NCI-H460 (cell line): ENCODE results near the gene NEUROD4. TPM values are rescaled to one million over a fixed set of nuclear protein-coding genes. Genes with fewer than 3 reads are reported as not detected.
A peak's percentile ranks its signal among the peaks of the same experiment; 100 is the strongest.

Experiments used
- DNase-seq: peaks from one replicate; pipeline ENCODE4 v3.0.0-alpha.2; 2016; ENCODE audit warnings: low read depth; ENCODE audit errors: extremely low read depth
- total RNA-seq: library from RNA; depleted of rRNA; stranded (reverse); fragments of >200 nt; shearing (Covaris generic); gene quantifications from 2 replicates; pipeline ENCODE4 v1.2.3, GENCODE V29; 2014; rRNA removed

The NEUROD4 gene
- total RNA-seq, 1 experiment from 2014 or later = not detected

DNA sequence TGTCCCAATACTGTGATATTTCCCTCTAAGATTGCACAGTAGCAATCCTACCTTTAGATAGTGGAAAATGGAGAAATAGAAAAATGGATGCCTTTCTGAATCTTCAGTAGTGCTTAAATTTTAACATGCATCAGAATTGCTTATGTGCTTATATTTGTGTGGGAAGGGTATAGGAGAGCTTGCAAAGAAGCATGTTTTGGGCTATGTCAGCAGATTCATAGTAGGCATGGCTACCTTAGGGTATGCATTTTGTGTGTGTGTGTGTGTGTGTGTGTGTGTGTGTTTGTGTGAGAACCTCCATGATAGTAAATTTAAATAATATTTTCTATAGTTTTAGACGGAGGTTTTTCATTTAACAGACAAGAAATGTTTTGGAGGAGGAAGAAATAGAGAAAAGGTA, 38.3 kb downstream of the NEUROD4 start:
- no peak for DNase-seq

- DNase-seq = no peak
These were observed 39.0 kb downstream of the NEUROD4 start for GRCh38 chr12:55058776-55059175.

- peak; percentile 5 for DNase-seq
These were observed 40.7 kb downstream of the NEUROD4 start for GRCh38 chr12:55060470-55060869.

DNA sequence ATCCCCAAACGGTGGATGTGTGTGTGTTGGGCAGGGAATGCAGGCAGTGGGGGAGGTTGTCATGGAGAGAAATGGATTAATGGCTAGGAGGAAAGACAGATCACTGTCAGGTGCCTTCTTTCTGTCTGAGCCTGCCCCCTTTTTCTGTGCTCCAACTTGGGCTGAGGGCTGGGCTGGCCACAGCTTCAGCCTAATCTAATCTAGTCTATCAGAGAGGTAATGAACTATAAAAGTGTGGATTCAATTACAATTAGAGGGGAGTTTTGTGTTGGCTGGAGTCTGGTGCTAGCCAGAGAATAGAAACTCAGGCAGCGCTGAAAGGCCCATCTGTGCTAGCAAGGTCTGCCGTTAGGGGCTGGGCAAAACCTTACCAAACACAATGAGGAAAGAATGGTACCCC, 41.2 kb downstream of the NEUROD4 start:
- DNase-seq = no peak

DNA sequence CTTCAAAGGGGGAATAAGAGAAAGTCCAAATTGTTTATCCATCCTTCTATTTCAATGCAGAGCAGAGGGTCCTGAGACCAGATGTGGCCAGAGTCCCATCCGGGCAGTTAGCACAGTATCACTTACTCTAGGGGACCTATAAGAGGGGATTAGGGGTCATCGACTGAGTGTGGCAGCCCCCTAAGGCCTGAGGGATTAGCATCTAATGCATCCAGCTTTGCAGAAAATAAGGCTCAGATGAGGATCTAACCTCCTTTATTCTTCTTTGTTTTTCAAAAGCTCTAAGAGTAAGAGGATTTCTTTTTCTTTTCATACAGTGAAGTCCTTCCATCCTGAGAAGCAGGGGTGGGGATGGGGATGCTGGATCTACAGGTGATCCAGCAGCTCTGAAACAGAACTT, 43.5 kb downstream of the NEUROD4 start:
- DNase-seq = no peak

DNA sequence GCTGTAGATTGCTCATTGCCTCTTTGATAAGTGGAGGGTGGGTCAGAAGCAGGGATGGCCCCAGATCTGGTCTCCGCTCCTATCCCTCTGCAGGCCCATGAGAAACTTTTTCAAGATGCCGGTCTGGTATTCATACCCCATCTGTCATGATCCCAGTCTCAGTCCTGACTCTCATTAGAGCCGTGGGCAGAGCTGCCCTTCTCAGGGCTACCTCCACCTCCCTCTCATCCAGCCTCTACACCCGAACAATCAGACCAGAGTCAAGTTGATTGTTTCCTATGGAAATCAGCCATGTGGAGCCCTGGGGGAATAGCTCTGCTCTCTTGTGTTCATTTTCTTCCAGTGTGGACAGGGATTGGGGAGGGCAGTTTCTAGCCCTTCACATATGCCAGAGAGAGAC, 45.8 kb downstream of the NEUROD4 start:
- no peak for DNase-seq

DNA sequence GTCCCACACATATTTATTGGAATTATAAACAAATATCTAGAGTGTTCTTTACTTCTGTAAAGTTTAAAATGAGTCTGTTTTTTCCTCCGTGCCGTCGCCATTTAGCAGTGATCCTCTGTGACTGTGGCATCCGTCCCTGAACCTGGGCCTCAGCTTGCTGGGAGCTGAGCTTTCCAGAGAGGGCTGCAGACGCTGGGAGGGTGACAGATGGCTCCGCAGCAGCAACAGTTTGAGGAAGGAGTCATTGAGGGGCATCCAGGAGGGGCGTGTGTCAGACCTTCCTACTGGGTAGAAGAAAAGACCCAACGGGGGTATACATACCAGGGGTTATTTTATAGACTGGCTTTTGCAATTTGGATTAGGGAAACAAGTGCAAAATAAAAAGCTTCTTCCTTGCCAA, 47.9 kb downstream of the NEUROD4 start:
- DNase-seq = no peak

GRCh38 chr12:55068416-55069010, 48.7 kb downstream of the NEUROD4 start:
- DNase-seq = peak; percentile 50

- DNase-seq = peak; percentile 61
These were observed 52.3 kb downstream of the NEUROD4 start for GRCh38 chr12:55072083-55072482.

DNA sequence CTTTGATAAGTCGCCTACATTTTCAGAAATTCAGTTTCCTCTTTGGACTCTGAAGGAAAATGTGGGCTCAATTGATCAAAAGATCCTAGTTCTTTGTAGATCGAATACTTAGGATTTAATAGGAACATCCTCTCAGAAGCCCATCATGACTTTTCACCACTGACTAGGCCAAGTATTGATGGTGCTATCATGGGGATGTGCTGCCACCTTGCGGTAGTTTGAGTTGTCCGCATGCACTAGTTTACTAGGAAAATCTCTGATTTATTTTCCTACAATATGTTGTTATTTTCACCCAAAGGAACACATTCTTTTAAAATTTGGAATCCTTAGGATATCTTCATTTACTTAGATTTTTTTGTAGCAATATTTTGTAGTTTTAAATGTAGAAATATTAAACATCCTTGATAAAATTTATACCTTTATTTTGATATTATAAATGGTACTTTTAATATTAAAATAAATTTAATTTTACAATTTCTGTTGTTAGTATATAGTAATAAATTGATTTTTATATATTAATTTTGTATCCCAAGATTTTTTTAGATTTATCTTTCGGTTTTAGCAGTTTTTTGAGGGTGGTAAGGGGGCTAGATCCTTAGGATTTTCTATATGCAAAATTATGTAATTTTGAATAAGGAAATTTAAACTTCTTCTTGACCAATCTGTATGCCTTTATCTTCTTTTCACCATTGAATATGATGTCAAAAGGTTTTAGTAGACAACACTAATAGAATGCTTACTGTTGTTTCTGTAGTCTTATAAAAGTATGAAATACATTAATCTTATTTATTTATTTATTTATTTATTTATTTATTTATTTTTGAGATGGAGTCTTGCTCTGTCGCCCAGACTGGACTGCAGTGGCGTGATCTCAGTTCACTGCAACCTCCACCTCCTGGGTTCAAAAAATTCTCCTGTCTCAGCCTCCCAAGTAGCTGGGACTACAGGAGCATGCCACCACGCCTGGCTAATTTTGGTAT, 53.6 kb downstream of the NEUROD4 start:
- peak; percentile 70 for DNase-seq

- no peak for DNase-seq
These were observed 55.0 kb downstream of the NEUROD4 start for GRCh38 chr12:55074806-55075205.

Other genes with a start within 250 kb of the NEUROD4 start
- not detected in 2 replicates for gene MUCL1, start 165.5 kb upstream of the NEUROD4 start, total RNA-seq
- not detected in 2 replicates for gene TESPA1, start 35.2 kb upstream of the NEUROD4 start, total RNA-seq
- gene OR9K2, start 106.4 kb downstream of the NEUROD4 start, total RNA-seq = not detected in 2 replicates
- gene OR10A7, start 201.1 kb downstream of the NEUROD4 start, total RNA-seq = not detected in 2 replicates
- not detected in 2 replicates for gene OR6C74, start 224.6 kb downstream of the NEUROD4 start, total RNA-seq